Nephron progenitor cell (in vitro differentiated cells): ENCODE data around the gene SLC26A6.

Experiments used
- DNase-seq: peaks from one replicate; pipeline ENCODE4 v3.0.0; 2021
- H3K27ac Mint-ChIP-seq: 2 replicates; pipeline ENCODE4 v1.8.0; 2021; ENCODE audit warnings: mild to moderate bottlenecking, moderate library complexity, mixed read lengths
- H3K27me3 Mint-ChIP-seq: 2 replicates; pipeline ENCODE4 v1.8.0; 2021; ENCODE audit warnings: mild to moderate bottlenecking, low read depth, mixed read lengths; ENCODE audit not compliant: poor library complexity
- H3K36me3 Mint-ChIP-seq: 2 replicates; pipeline ENCODE4 v1.8.0; 2021; ENCODE audit warnings: low read depth, mixed read lengths
- H3K4me1 Mint-ChIP-seq: 2 replicates; pipeline ENCODE4 v1.8.0; 2021; ENCODE audit warnings: mixed read lengths
- H3K4me3 Mint-ChIP-seq: 2 replicates; pipeline ENCODE4 v1.8.0; 2021; ENCODE audit warnings: mild to moderate bottlenecking, moderate library complexity, mixed read lengths
- H3K9me3 Mint-ChIP-seq: 2 replicates; pipeline ENCODE4 v1.8.0; 2021; ENCODE audit warnings: mild to moderate bottlenecking, moderate library complexity, mixed read lengths
- CTCF ChIP-seq: fragments of 200-600 bp; sonication (generic); IDR thresholded peaks from 2 replicates; pipeline ENCODE4 v1.5.0; 2021; ENCODE audit warnings: antibody characterized with exemption

Gene SLC26A6

GRCh38 chr3:48662753-48663488, 27.7 kb upstream of the SLC26A6 start, which contains the start of gene CELSR3:
Gene CELSR3 (minus strand): TSS chr3:48662886. CDS start chr3:48662634, 252 bp downstream.
- H3K4me3 Mint-ChIP-seq, result peak within 1 kb of the TSS; percentile 98
- peak within 1 kb of the TSS; percentile 100 for H3K27ac Mint-ChIP-seq
- no peaks in the 10 kb centered on the region for H3K27me3 Mint-ChIP-seq
- peaks cover 4% of the 10 kb centered on the region for H3K9me3 Mint-ChIP-seq
- peak; percentile 86 for DNase-seq
- TF ChIP-seq CTCF, result no peak
- H3K36me3 Mint-ChIP-seq, result peaks cover 36% of the 10 kb centered on the region
- H3K4me1 Mint-ChIP-seq, result peaks cover 18% of the 10 kb centered on the region

GRCh38 chr3:48662145-48662752, 27.0 kb upstream of the SLC26A6 start:
- peak overlapping the region; percentile 98 for H3K4me3 Mint-ChIP-seq
- H3K9me3 Mint-ChIP-seq, result peaks cover 4% of the 10 kb centered on the region

GRCh38 chr3:48661501-48662144, 26.4 kb upstream of the SLC26A6 start:
- H3K27ac Mint-ChIP-seq, result no peak overlapping the region
- H3K36me3 Mint-ChIP-seq, result peaks cover 37% of the 10 kb centered on the region
- peak; percentile 94 for DNase-seq

More at GRCh38 chr3:48662145-48662752, 27.0 kb upstream of the SLC26A6 start:
- H3K27me3 Mint-ChIP-seq, result no peaks in the 10 kb centered on the region
- H3K4me1 Mint-ChIP-seq, result peaks cover 18% of the 10 kb centered on the region
- H3K36me3 Mint-ChIP-seq, result peaks cover 40% of the 10 kb centered on the region
- no peak for TF ChIP-seq CTCF
- H3K27ac Mint-ChIP-seq, result no peak overlapping the region
- DNase-seq, result no peak

GRCh38 chr3:48660800-48661400, 25.6 kb upstream of the SLC26A6 start:
- peaks cover 30% of the 10 kb centered on the region for H3K36me3 Mint-ChIP-seq

More at GRCh38 chr3:48661501-48662144, 26.4 kb upstream of the SLC26A6 start:
- no peak for TF ChIP-seq CTCF
- H3K27me3 Mint-ChIP-seq, result no peaks in the 10 kb centered on the region
- peaks cover 4% of the 10 kb centered on the region for H3K9me3 Mint-ChIP-seq
- H3K4me1 Mint-ChIP-seq, result peaks cover 18% of the 10 kb centered on the region
- H3K4me3 Mint-ChIP-seq, result peak overlapping the region; percentile 77

GRCh38 chr3:48656841-48657281, 21.6 kb upstream of the SLC26A6 start:
- H3K9me3 Mint-ChIP-seq, result peaks cover 4% of the 10 kb centered on the region
- no peak for TF ChIP-seq CTCF

More at GRCh38 chr3:48660800-48661400, 25.6 kb upstream of the SLC26A6 start:
- Mint-ChIP-seq H3K9me3 (peaks cover 4% of the 10 kb centered on the region), H3K4me3 (no peak overlapping the region), H3K4me1 (peaks cover 18% of the 10 kb centered on the region), H3K27ac (no peak overlapping the region), H3K27me3 (no peaks in the 10 kb centered on the region)
- no peak for TF ChIP-seq CTCF
- no peak for DNase-seq

More at GRCh38 chr3:48656841-48657281, 21.6 kb upstream of the SLC26A6 start:
- Mint-ChIP-seq H3K4me3 (no peak overlapping the region), H3K36me3 (peaks cover 45% of the 10 kb centered on the region), H3K27me3 (peaks cover 13% of the 10 kb centered on the region), H3K4me1 (peaks cover 34% of the 10 kb centered on the region), H3K27ac (no peak overlapping the region)
- no peak for DNase-seq
